HEK293 (cell line): ENCODE measurements around the gene SINHCAF.

Source experiments
- ELK4 ChIP-seq: IDR thresholded peaks from 2 replicates; pipeline ENCODE4 v1.6.1; 2011; ENCODE audit warnings: mild to moderate bottlenecking, low read depth, low read length, borderline replicate concordance
- GLIS2 ChIP-seq: fragments of 450-650 bp; formaldehyde crosslinking; IDR thresholded peaks from 2 replicates; pipeline ENCODE4 v1.5.1; 2016; ENCODE audit warnings: missing biosample characterization, missing genetic modification characterization
- IKZF3 ChIP-seq: fragments of 450-650 bp; IDR thresholded peaks from 2 replicates; pipeline ENCODE4 v1.5.0; 2018; ENCODE audit warnings: missing biosample characterization, mild to moderate bottlenecking, missing genetic modification characterization, moderate library complexity
- KLF9 ChIP-seq: fragments of 450-650 bp; formaldehyde crosslinking; IDR thresholded peaks from 2 replicates; pipeline ENCODE4 v1.5.1; 2016; ENCODE audit warnings: missing biosample characterization, missing genetic modification characterization, low read depth
- MZF1 ChIP-seq: fragments of 450-650 bp; formaldehyde crosslinking; IDR thresholded peaks from 2 replicates; pipeline ENCODE4 v1.5.1; 2017; ENCODE audit warnings: missing biosample characterization, missing genetic modification characterization, borderline replicate concordance
- OSR2 ChIP-seq: fragments of 450-650 bp; formaldehyde crosslinking; IDR thresholded peaks from 2 replicates; pipeline ENCODE4 v1.5.1; 2016; ENCODE audit warnings: missing biosample characterization, missing genetic modification characterization
- PATZ1 ChIP-seq: fragments of 450-650 bp; formaldehyde crosslinking; IDR thresholded peaks from 2 replicates; pipeline ENCODE4 v1.5.1; 2016; ENCODE audit warnings: missing biosample characterization, missing genetic modification characterization
- PRDM2 ChIP-seq: fragments of 450-650 bp; formaldehyde crosslinking; IDR thresholded peaks from 2 replicates; pipeline ENCODE4 v1.5.1; 2016; ENCODE audit warnings: missing biosample characterization, missing genetic modification characterization, borderline replicate concordance
- ZBTB10 ChIP-seq: fragments of 450-650 bp; formaldehyde crosslinking; IDR thresholded peaks from 2 replicates; pipeline ENCODE4 v1.5.1; 2016; ENCODE audit warnings: missing biosample characterization, missing genetic modification characterization
- ZFP69B ChIP-seq: fragments of 450-650 bp; formaldehyde crosslinking; IDR thresholded peaks from 2 replicates; pipeline ENCODE4 v1.5.1; 2016; ENCODE audit warnings: missing biosample characterization, missing genetic modification characterization
- ZNF10 ChIP-seq: fragments of 450-650 bp; formaldehyde crosslinking; IDR thresholded peaks from 2 replicates; pipeline ENCODE4 v1.5.1; 2017; ENCODE audit warnings: missing biosample characterization, missing genetic modification characterization
- ZNF138 ChIP-seq: fragments of 450-650 bp; formaldehyde crosslinking; IDR thresholded peaks from 2 replicates; pipeline ENCODE4 v1.5.1; 2016; ENCODE audit warnings: missing biosample characterization, missing genetic modification characterization, borderline replicate concordance
- ZNF221 ChIP-seq: fragments of 450-650 bp; formaldehyde crosslinking; IDR thresholded peaks from 2 replicates; pipeline ENCODE4 v1.5.1; 2017; ENCODE audit warnings: missing biosample characterization, missing genetic modification characterization, borderline replicate concordance
- ZNF280D ChIP-seq: fragments of 450-650 bp; formaldehyde crosslinking; IDR thresholded peaks from 2 replicates; pipeline ENCODE4 v1.5.1; 2016; ENCODE audit warnings: missing biosample characterization, missing genetic modification characterization
- ZNF324 ChIP-seq: fragments of 450-650 bp; formaldehyde crosslinking; IDR thresholded peaks from 2 replicates; pipeline ENCODE4 v1.5.1; 2016; ENCODE audit warnings: missing biosample characterization, missing genetic modification characterization
- ZNF335 ChIP-seq: fragments of 450-650 bp; formaldehyde crosslinking; conservative IDR thresholded peaks from 2 replicates; pipeline ENCODE4 v1.5.1; 2016; ENCODE audit warnings: missing biosample characterization, missing genetic modification characterization
- ZNF366 ChIP-seq: fragments of 450-650 bp; formaldehyde crosslinking; conservative IDR thresholded peaks from 2 replicates; pipeline ENCODE4 v1.5.1; 2016; ENCODE audit warnings: missing biosample characterization, missing genetic modification characterization
- ZNF391 ChIP-seq: fragments of 450-650 bp; formaldehyde crosslinking; IDR thresholded peaks from 2 replicates; pipeline ENCODE4 v1.5.1; 2016; ENCODE audit warnings: low read depth, missing biosample characterization, missing genetic modification characterization, borderline replicate concordance
- ZNF394 ChIP-seq: fragments of 450-650 bp; formaldehyde crosslinking; IDR thresholded peaks from 2 replicates; pipeline ENCODE4 v1.5.1; 2016; ENCODE audit warnings: missing biosample characterization, missing genetic modification characterization, mild to moderate bottlenecking, moderate library complexity, borderline replicate concordance
- ZNF529 ChIP-seq: fragments of 450-650 bp; formaldehyde crosslinking; IDR thresholded peaks from 2 replicates; pipeline ENCODE4 v1.5.1; 2017; ENCODE audit warnings: missing genetic modification characterization, missing biosample characterization; ENCODE audit not compliant: insufficient replicate concordance
- ZNF561 ChIP-seq: fragments of 450-650 bp; IDR thresholded peaks from 2 replicates; pipeline ENCODE4 v1.5.1; 2018; ENCODE audit warnings: missing biosample characterization, missing genetic modification characterization, borderline replicate concordance
- ZNF621 ChIP-seq: fragments of 450-650 bp; formaldehyde crosslinking; IDR thresholded peaks from 2 replicates; pipeline ENCODE4 v1.5.1; 2017; ENCODE audit warnings: missing biosample characterization, missing genetic modification characterization
- ZNF623 ChIP-seq: fragments of 450-650 bp; formaldehyde crosslinking; IDR thresholded peaks from 2 replicates; pipeline ENCODE4 v1.5.1; 2016; ENCODE audit warnings: missing biosample characterization, missing genetic modification characterization
- ZNF670 ChIP-seq: fragments of 450-650 bp; formaldehyde crosslinking; IDR thresholded peaks from 2 replicates; pipeline ENCODE4 v1.5.1; 2016; ENCODE audit warnings: missing biosample characterization, missing genetic modification characterization, low read depth

Gene SINHCAF

GRCh38 chr12:31324116-31324844 lies 1.7 kb downstream of the SINHCAF start (continued):
- TF ChIP-seq ELK4 (no peak), MZF1 (no peak), ZNF670 (tag by site-specific recombination) (no peak), ZNF394 (tag by site-specific recombination) (no peak), ZNF623 (tag by site-specific recombination) (no peak), ZNF621 (tag by site-specific recombination) (no peak), ZNF280D (tag by site-specific recombination) (no peak), PATZ1 (tag by site-specific recombination) (peak; percentile 89), KLF9 (tag by site-specific recombination) (no peak), ZNF529 (tag by site-specific recombination) (no peak), ZNF561 (tag by site-specific recombination) (peak; percentile 48; the same call in 1 of the 2 replicates), ZNF138 (no peak), ZNF324 (tag by site-specific recombination) (no peak), ZNF391 (tag by site-specific recombination) (no peak), ZNF10 (tag by site-specific recombination) (no peak), ZNF366 (tag by site-specific recombination) (no peak), PRDM2 (tag by site-specific recombination) (no peak), ZBTB10 (tag by site-specific recombination) (peak; percentile 26), ZFP69B (tag by site-specific recombination) (0 out of 2 replicates have a peak, but pooled peaks have one; percentile 17), OSR2 (tag by site-specific recombination) (no peak), ZNF335 (tag by site-specific recombination) (no peak; the same call in 1 of the 2 replicates), ZNF221 (tag by site-specific recombination) (no peak), IKZF3 (0 out of 2 replicates have a peak, but pooled peaks have one; percentile 36), GLIS2 (tag by site-specific recombination) (peak; percentile 47; the same call in 1 of the 2 replicates)
